Epidermal melanocyte (primary cell): ENCODE data around the gene CIROP.
A peak's percentile ranks its signal among the peaks of the same experiment; 100 is the strongest.

Source experiments
- DNase-seq: peaks from one replicate; pipeline ENCODE4 v3.0.0; 2011; ENCODE audit warnings: low spot score; ENCODE audit not compliant: insufficient read length

The CIROP gene

GRCh38 chr14:23104591-23105347, at the start of gene CIROP:
TSS of gene CIROP (minus strand) at chr14:23104989. CDS start at chr14:23104920, 69 bp downstream.
- no peak for DNase-seq

- peak; percentile 63 for DNase-seq
These were observed 49.3 kb upstream of the CIROP start for GRCh38 chr14:23153851-23154796.

- DNase-seq = no peak
These were observed 46.6 kb upstream of the CIROP start for GRCh38 chr14:23151342-23151741.

GRCh38 chr14:23149745-23150144, 45.0 kb upstream of the CIROP start:
- no peak for DNase-seq

- no peak for DNase-seq
These were observed 43.9 kb upstream of the CIROP start for GRCh38 chr14:23148591-23149249.

GRCh38 chr14:23147676-23148075, 42.9 kb upstream of the CIROP start:
- no peak for DNase-seq

- no peak for DNase-seq
These were observed 42.2 kb upstream of the CIROP start for GRCh38 chr14:23146980-23147379.

- DNase-seq = no peak
These were observed 41.6 kb upstream of the CIROP start for GRCh38 chr14:23146351-23146910.

GRCh38 chr14:23145794-23146350, 41.1 kb upstream of the CIROP start:
- no peak for DNase-seq

GRCh38 chr14:23143911-23144310, 39.1 kb upstream of the CIROP start:
- DNase-seq = no peak

GRCh38 chr14:23142826-23143225, 38.0 kb upstream of the CIROP start:
- DNase-seq = no peak

GRCh38 chr14:23141706-23142444, 37.1 kb upstream of the CIROP start:
- peak; percentile 83 for DNase-seq

- DNase-seq = no peak
These were observed 35.6 kb upstream of the CIROP start for GRCh38 chr14:23140371-23140770.

GRCh38 chr14:23139874-23140273, 35.1 kb upstream of the CIROP start:
- no peak for DNase-seq

GRCh38 chr14:23137813-23138535, 33.2 kb upstream of the CIROP start:
- DNase-seq = no peak

- no peak for DNase-seq
These were observed 32.5 kb upstream of the CIROP start for GRCh38 chr14:23137192-23137812.

GRCh38 chr14:23136566-23137133, 31.9 kb upstream of the CIROP start:
- DNase-seq = no peak

- no peak for DNase-seq
These were observed 28.2 kb upstream of the CIROP start for GRCh38 chr14:23132970-23133369.

- no peak for DNase-seq
These were observed 26.7 kb upstream of the CIROP start for GRCh38 chr14:23131482-23131881.
